Gastroesophageal sphincter (tissue), 4 donors: ENCODE data around the gene NEMP2. TPM values are rescaled to one million over a fixed set of nuclear protein-coding genes. Genes with fewer than 3 reads are reported as not detected.

ENCODE experiments used
- ATAC-seq: fragments of 150-250 bp; one replicate; pipeline ENCODE4 v1.9.1; 2016; ENCODE audit warnings: mild to moderate bottlenecking, moderate library complexity
- H3K27ac ChIP-seq, 4 donors: fragments of 200-600 bp; sonication (generic) in 3 of 4; 1 replicate in 3 of 4; 2 replicates in 1 of 4; pipeline ENCODE4 v1.5.1; 2016 to 2019
- H3K27me3 ChIP-seq: fragments of 200-600 bp; sonication (generic); one replicate; pipeline ENCODE4 v1.5.1; 2019
- H3K36me3 ChIP-seq, 2 donors: fragments of 200-600 bp; sonication (generic); one replicate each; pipeline ENCODE4 v1.5.1; 2019; ENCODE audit warnings: control low read depth in 1 of 2
- H3K4me1 ChIP-seq, 3 donors: fragments of 200-600 bp; sonication (generic); 1 replicate in 2 of 3; 2 replicates in 1 of 3; pipeline ENCODE4 v1.5.1; 2016 to 2019; ENCODE audit warnings: control low read depth in 2 of 3
- H3K4me3 ChIP-seq, 2 donors: fragments of 200-600 bp; sonication (generic); one replicate each; pipeline ENCODE4 v1.5.1; 2019; ENCODE audit warnings: mild to moderate bottlenecking in 1 of 2, moderate library complexity in 1 of 2
- H3K9me3 ChIP-seq, 3 donors: fragments of 200-600 bp; sonication (generic); one replicate each; pipeline ENCODE4 v1.5.1; 2017 to 2019; ENCODE audit warnings: control low read depth in 2 of 3
- EP300 ChIP-seq: sonication (generic); formaldehyde crosslinking; IDR thresholded peaks from one replicate; pipeline ENCODE4 v1.6.1; 2017; ENCODE audit warnings: antibody characterized with exemption, mild to moderate bottlenecking
- POLR2A ChIP-seq, 2 donors: fragments of 450-650 bp; IDR thresholded peaks; one replicate each; pipeline ENCODE4 v1.6.1; 2017; ENCODE audit warnings: antibody characterized with exemption in 2 of 2, mild to moderate bottlenecking in 2 of 2, moderate library complexity in 1 of 2
- POLR2AphosphoS5 ChIP-seq: sonication (generic); formaldehyde crosslinking; IDR thresholded peaks from one replicate; pipeline ENCODE4 v1.6.1; 2017; ENCODE audit warnings: antibody characterized with exemption
- WGBS, 2 donors: methylation state at CpG; one replicate each; pipeline ENCODE4 v1.1.5; 2018; ENCODE audit warnings: low coverage in 1 of 2; 5-methylcytosine and 5-hydroxymethylcytosine counted together
- total RNA-seq, 4 donors: library from RNA; depleted of rRNA; stranded (reverse); fragments of >200 nt; gene quantifications; one replicate each; pipeline ENCODE4 v1.1.0, GENCODE V29; 2016
- TF ChIP-seq, protein P1 (sequence below), 4 experiments: fragments of 200-600 bp in 2 of 4; fragments of 450-650 bp in 2 of 4; sonication (generic) in 1 of 4; IDR thresholded peaks; one replicate each; pipeline ENCODE4 v1.5.1; 2017 to 2019; ENCODE audit warnings: antibody characterized with exemption in 4 of 4, mild to moderate bottlenecking in 2 of 4, moderate library complexity in 2 of 4

Gene NEMP2
- total RNA-seq, 4 donors from 2014 or later: 0.94 to 5.3 (median 3.5) TPM

DNA sequence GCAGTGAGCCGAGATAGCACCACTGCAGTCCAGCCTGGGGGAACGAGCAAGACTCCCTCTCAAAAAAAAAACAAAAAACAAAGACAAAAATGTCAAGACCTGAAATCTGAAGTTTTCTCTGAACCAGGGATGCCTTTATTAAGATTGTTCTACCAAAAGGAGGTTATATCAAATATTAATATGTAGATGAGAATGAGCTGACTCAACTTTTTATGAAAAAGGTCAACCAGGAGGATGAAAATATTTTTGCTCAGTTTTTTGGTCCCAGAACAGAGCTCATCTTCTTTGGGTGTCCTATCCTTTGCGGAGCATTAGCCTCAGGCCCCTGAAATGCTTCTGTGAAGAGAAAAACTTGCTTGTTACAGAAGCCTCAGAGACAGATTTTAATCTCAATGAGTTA lies 44.0 kb downstream of the NEMP2 start:
- WGBS, 2 donors: 64 to 100% methylated on average over 2 to 3 of the region's 3 CpGs
- Histone ChIP-seq H3K9me3 (no peaks in the 10 kb centered on the region), H3K36me3 (peaks cover 9 to 42% of the 10 kb centered on the region in 2 donors), H3K4me1 (peaks cover 2 to 13% (median 7%) of the 10 kb centered on the region in 3 donors), H3K4me3 (no peak overlapping the region), H3K27ac (no peak overlapping the region), H3K27me3 (no peaks in the 10 kb centered on the region)
- no peak for TF ChIP-seq POLR2AphosphoS5
- TF ChIP-seq POLR2A (IDR thresholded peaks at IDR 0.05): no peak
- TF ChIP-seq, protein P1, sequence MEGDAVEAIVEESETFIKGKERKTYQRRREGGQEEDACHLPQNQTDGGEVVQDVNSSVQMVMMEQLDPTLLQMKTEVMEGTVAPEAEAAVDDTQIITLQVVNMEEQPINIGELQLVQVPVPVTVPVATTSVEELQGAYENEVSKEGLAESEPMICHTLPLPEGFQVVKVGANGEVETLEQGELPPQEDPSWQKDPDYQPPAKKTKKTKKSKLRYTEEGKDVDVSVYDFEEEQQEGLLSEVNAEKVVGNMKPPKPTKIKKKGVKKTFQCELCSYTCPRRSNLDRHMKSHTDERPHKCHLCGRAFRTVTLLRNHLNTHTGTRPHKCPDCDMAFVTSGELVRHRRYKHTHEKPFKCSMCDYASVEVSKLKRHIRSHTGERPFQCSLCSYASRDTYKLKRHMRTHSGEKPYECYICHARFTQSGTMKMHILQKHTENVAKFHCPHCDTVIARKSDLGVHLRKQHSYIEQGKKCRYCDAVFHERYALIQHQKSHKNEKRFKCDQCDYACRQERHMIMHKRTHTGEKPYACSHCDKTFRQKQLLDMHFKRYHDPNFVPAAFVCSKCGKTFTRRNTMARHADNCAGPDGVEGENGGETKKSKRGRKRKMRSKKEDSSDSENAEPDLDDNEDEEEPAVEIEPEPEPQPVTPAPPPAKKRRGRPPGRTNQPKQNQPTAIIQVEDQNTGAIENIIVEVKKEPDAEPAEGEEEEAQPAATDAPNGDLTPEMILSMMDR (IDR thresholded peaks at IDR 0.05): no peak
- no peak for TF ChIP-seq EP300
- ATAC-seq: no peak

DNA sequence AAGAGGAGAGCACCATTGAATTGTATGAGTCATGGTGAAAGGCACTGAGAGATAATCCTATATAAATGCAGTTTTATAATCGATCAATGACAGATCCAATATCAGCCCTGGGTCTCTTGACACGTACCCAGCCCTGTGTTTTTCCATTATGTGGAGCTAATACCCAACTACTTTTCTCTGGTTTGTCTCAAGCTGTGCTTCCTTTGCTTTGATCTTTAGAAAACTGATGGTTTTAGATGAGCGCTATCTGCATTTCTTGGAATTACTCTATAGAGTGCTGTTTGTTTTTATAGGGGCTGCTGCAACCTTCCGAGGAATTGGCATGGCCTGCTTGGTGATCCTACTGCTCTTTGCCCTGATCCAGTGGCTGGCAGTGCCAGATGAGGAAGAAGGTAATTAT lies 45.0 kb downstream of the NEMP2 start:
- H3K9me3 ChIP-seq: no peaks in the 10 kb centered on the region
- peaks cover 2 to 21% (median 7%) of the 10 kb centered on the region in 3 donors for H3K4me1 ChIP-seq
- H3K27me3 ChIP-seq: no peaks in the 10 kb centered on the region
- no peak for ATAC-seq
- H3K4me3 ChIP-seq: no peak overlapping the region
- WGBS, 2 donors: 88 to 100% methylated on average over 3 to 4 of the region's 4 CpGs
- TF ChIP-seq, protein P1 (IDR thresholded peaks at IDR 0.05): no peak
- TF ChIP-seq EP300 (no peak), POLR2A (IDR thresholded peaks at IDR 0.05) (no peak), POLR2AphosphoS5 (no peak)
- H3K36me3 ChIP-seq: peaks cover 9 to 42% of the 10 kb centered on the region in 2 donors
- no peak overlapping the region for H3K27ac ChIP-seq

DNA sequence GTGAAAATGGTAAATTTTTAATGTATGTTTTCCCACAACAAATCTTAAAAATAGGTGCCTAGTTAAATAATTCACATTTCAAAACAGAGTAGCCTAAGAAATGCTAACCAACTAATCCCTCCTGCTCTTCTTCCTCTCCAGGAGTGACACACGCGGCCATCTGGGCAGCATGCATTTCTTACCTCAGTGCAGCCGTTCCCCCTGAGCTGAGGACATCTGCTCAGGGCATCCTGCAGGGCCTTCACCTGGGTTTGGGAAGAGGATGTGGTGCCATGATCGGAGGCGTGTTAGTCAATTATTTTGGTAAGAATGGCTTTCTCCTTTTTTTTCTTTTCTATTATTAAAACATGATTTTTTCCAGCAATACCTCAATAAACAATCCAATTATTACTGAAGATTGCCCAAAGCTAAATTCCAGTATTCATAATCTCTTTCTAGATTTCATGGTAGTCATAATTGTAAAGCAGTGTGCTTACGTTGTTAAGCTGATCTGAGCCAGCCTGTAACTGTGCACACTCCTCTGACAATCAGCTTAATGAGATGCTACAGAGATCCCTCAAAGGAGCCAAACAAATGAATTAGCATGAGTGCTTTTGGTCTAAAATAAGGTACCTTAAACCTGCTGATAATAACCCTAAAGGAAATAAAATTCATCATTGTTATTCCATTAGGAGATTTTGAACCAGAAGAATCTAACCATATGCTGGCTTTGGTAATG lies 45.8 kb downstream of the NEMP2 start:
- no peaks in the 10 kb centered on the region for H3K27me3 ChIP-seq
- ATAC-seq: no peak
- H3K9me3 ChIP-seq: no peaks in the 10 kb centered on the region
- H3K4me1 ChIP-seq: peaks cover 2 to 21% (median 7%) of the 10 kb centered on the region in 3 donors
- 93 to 96% methylated on average over 4 to 6 of the region's 6 CpGs for WGBS, 2 donors
- no peak overlapping the region for H3K4me3 ChIP-seq
- peaks cover 9 to 42% of the 10 kb centered on the region in 2 donors for H3K36me3 ChIP-seq
- TF ChIP-seq EP300 (no peak), POLR2A (IDR thresholded peaks at IDR 0.05) (no peak), POLR2AphosphoS5 (no peak)
- TF ChIP-seq, protein P1 (IDR thresholded peaks at IDR 0.05): no peak
- H3K27ac ChIP-seq: no peak overlapping the region

DNA sequence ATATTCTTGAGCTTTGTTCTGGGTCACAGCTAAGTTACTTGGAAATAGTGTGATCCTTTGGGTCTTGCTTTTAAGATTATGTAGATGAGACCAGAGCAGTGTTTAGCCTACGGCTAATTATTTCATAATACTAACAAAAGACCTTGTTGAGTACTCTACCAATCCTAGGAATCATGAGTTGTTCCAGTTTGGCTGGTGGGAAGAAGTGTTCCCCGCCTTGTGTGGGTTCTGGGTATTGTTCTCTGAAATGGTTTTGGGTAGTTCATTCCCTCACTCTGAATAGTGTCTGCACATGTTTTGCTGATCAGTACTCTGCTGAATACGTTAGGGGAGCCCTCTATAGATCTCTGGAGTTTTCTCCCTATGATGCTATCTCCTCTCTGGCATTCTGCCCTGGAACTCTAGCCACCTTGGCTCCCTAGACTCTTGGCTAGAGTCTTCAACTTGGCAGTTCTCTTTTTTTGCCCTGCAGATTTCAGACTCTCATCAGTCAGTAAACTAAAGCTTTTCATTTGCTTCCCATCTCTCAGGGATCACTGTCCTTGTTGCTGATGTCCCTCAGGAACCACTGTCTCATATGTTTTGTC lies 48.4 kb downstream of the NEMP2 start:
- TF ChIP-seq, protein P1 (IDR thresholded peaks at IDR 0.05): no peak
- TF ChIP-seq POLR2AphosphoS5 (no peak), EP300 (no peak), POLR2A (IDR thresholded peaks at IDR 0.05) (no peak)
- no peak for ATAC-seq
- no peaks in the 10 kb centered on the region for H3K27me3 ChIP-seq
- no peaks in the 10 kb centered on the region for H3K9me3 ChIP-seq
- H3K4me3 ChIP-seq: no peak overlapping the region
- H3K27ac ChIP-seq: peak overlapping the region in 1 of 4 donors; percentile 1
- H3K4me1 ChIP-seq: peaks cover 4 to 36% (median 7%) of the 10 kb centered on the region in 3 donors
- 44 to 64% methylated on average over 2 to 3 of the region's 3 CpGs for WGBS, 2 donors
- H3K36me3 ChIP-seq: peaks cover 9 to 28% of the 10 kb centered on the region in 2 donors

DNA sequence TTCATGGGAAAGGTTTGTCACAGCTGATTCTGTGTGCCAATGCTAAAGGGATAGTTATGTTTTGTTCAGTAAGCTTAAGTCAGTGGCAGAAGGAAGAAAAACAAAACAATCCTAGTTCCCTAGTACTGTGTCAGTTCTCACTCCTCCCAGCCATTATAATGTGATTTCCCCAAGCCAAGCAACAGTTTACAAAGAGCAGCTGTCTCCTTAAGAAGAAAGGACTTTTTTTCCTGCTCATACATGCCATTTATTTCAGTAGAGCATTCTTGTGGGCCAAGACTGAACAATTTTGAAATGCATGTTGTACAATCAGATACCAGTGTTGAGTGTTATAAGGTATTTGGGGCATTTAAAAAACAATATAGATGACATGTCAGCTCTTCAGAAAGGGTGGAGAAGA lies 52.1 kb downstream of the NEMP2 start:
- Histone ChIP-seq H3K27ac (peak overlapping the region in 1 of 4 donors; percentile 33), H3K4me3 (no peak overlapping the region), H3K27me3 (no peaks in the 10 kb centered on the region), H3K36me3 (no peaks in the 10 kb centered on the region), H3K4me1 (peaks cover 10 to 64% (median 14%) of the 10 kb centered on the region in 3 donors), H3K9me3 (no peaks in the 10 kb centered on the region)
- ATAC-seq: peak; percentile 31
- TF ChIP-seq POLR2A (IDR thresholded peaks at IDR 0.05): no peak
- TF ChIP-seq POLR2AphosphoS5: no peak
- TF ChIP-seq EP300: no peak
- TF ChIP-seq, protein P1 (IDR thresholded peaks at IDR 0.05): no peak
